AG04449 (cell line): ENCODE results near the gene EXOC1.

Experiments
- CTCF ChIA-PET: fragments of 350-600 bp; formaldehyde crosslinking; extraction: SDS; loops from one replicate; lab custom pipeline; 2021; ENCODE audit warnings: antibody characterized with exemption; lab: Yijun Ruan, JAX
- POLR2A ChIA-PET: fragments of 400-600, 350-600 bp; formaldehyde crosslinking; extraction: SDS; loops from one replicate; lab custom pipeline; 2020; ENCODE audit warnings: antibody characterized with exemption, inconsistent platforms; lab: Yijun Ruan, JAX
- DNase-seq: peaks from one replicate; pipeline ENCODE4 v3.0.0-alpha.2; 2010; ENCODE audit warnings: low read depth, low spot score
- H3K4me3 ChIP-seq: 2 replicates; pipeline ENCODE4 v1.5.1; 2011; ENCODE audit warnings: low read depth, mild to moderate bottlenecking, control low read depth, low read length
- CTCF ChIP-seq: IDR thresholded peaks from one replicate; pipeline ENCODE4 v1.5.1; 2011; ENCODE audit warnings: mild to moderate bottlenecking, moderate library complexity, low read length, control low read depth, inconsistent platforms; ENCODE audit not compliant: insufficient read depth; ENCODE audit errors: missing control alignments

The EXOC1 gene

GRCh38 chr4:55865228-55865806 is 11.9 kb downstream of the EXOC1 start:
- no peak for DNase-seq
- no peak overlapping the region for H3K4me3 ChIP-seq
- POLR2A ChIA-PET: no interaction called here
- TF ChIP-seq CTCF: no peak
- CTCF ChIA-PET: interaction anchor here (0.6 to 2.9 kb wide), 9 partner anchors 11 to 935 kb away, joined by 3 to 17 read pairs (median 3); partner anchors contain the start of gene EXOC1

GRCh38 chr4:55866290-55866907 is 13.0 kb downstream of the EXOC1 start:
- no peak overlapping the region for H3K4me3 ChIP-seq
- peak; percentile 78 for DNase-seq
- CTCF ChIA-PET: interaction anchor here (0.6 to 2.9 kb wide), 17 partner anchors 11 to 934 kb away, joined by 3 to 36 read pairs (median 3); partner anchors contain the start of gene SRD5A3
- no peak for TF ChIP-seq CTCF
- POLR2A ChIA-PET: interaction anchor here (1.0 kb wide), 1 partner anchor 83 kb away, joined by 3 read pairs; the partner anchor contains the start of gene CEP135

GRCh38 chr4:55866973-55867574 is 13.6 kb downstream of the EXOC1 start:
- ChIA-PET CTCF (interaction anchor here (0.6 to 2.9 kb wide), 18 partner anchors 10 to 522 kb away, joined by 3 to 36 read pairs (median 3); partner anchors contain the start of genes CEP135, EXOC1 and SRD5A3), POLR2A (interaction anchor here (1.0 kb wide), 1 partner anchor 82 kb away, joined by 3 read pairs; the partner anchor contains the start of gene CEP135)
- TF ChIP-seq CTCF: peak; percentile 68
- no peak overlapping the region for H3K4me3 ChIP-seq
- peak; percentile 16 for DNase-seq

- no peak for DNase-seq
- POLR2A ChIA-PET: no interaction called here
- TF ChIP-seq CTCF: no peak
- CTCF ChIA-PET: interaction anchor here (0.8 to 2.9 kb wide), 4 partner anchors 9 to 522 kb away, joined by 4 to 36 read pairs (median 7); partner anchors contain the start of gene CEP135
- no peak overlapping the region for H3K4me3 ChIP-seq
Measured at GRCh38 chr4:55868581-55869090, 15.2 kb downstream of the EXOC1 start.

- CTCF ChIA-PET: no interaction called here
Measured at GRCh38 chr4:55871299-55871800, 17.9 kb downstream of the EXOC1 start.

More at GRCh38 chr4:55871299-55871800, 17.9 kb downstream of the EXOC1 start:
- no peak for TF ChIP-seq CTCF
- POLR2A ChIA-PET: no interaction called here
- no peak for DNase-seq
- no peak overlapping the region for H3K4me3 ChIP-seq
